ENCODE measurements around the gene WTAP. TPM values are rescaled to one million over a fixed set of nuclear protein-coding genes. Genes with fewer than 3 reads are reported as not detected.

Gene WTAP
- total RNA-seq, 1 experiment from 2014 or later, result 44.7 TPM

DNA sequence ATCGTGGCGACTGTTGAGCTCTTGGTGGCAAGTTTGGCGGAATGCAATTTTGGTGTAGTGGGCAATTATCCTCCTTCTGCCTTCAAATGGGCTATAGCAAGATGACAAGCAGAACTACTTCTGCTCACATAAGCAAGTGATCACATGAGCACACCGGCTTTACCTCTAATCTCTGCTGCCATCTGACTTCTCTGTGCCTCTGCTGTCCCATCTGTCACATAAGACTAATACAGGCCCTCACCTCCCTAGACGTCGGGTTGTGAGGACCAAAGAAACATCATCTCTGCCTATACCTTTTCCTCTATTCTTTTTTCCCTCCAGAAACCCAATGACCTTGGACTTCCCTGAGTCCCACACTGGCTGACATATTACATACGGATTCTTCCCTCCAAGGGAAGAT is 13.3 kb upstream of the WTAP start:
- intact Hi-C loops (cut with micrococcal nuclease; ENCODE audit: unreplicated experiment), result no loop called here
- TF ChIP-seq, protein P1, sequence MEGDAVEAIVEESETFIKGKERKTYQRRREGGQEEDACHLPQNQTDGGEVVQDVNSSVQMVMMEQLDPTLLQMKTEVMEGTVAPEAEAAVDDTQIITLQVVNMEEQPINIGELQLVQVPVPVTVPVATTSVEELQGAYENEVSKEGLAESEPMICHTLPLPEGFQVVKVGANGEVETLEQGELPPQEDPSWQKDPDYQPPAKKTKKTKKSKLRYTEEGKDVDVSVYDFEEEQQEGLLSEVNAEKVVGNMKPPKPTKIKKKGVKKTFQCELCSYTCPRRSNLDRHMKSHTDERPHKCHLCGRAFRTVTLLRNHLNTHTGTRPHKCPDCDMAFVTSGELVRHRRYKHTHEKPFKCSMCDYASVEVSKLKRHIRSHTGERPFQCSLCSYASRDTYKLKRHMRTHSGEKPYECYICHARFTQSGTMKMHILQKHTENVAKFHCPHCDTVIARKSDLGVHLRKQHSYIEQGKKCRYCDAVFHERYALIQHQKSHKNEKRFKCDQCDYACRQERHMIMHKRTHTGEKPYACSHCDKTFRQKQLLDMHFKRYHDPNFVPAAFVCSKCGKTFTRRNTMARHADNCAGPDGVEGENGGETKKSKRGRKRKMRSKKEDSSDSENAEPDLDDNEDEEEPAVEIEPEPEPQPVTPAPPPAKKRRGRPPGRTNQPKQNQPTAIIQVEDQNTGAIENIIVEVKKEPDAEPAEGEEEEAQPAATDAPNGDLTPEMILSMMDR (conservative IDR thresholded peaks at IDR 0.05), result no peak
- no peak for TF ChIP-seq EZH2 (IDR thresholded peaks at IDR 0.05; ENCODE audit: low read depth)
- no peak overlapping the region for H3K4me3 ChIP-seq
- no peaks in the 10 kb centered on the region for H3K9me2 ChIP-seq (ENCODE audit: insufficient read depth)
- peaks cover 10% of the 10 kb centered on the region; the same call in 1 of the 2 replicates for H3F3A ChIP-seq (ENCODE audit: insufficient read depth, low read depth)
- H4K20me1 ChIP-seq (ENCODE audit: insufficient read depth), result no peaks in the 10 kb centered on the region
- no peak overlapping the region for H3K4me2 ChIP-seq
- peaks cover 10% of the 10 kb centered on the region; the same call in 1 of the 2 replicates for H3K4me1 ChIP-seq (replicated peaks; ENCODE audit: insufficient read depth)
- ChIA-PET CTCF (no interaction called here), POLR2A (ENCODE audit: unreplicated experiment) (interaction anchor here (0.5 kb wide), 1 partner anchor 13 kb away, joined by 3 read pairs; the partner anchor contains the start of gene WTAP)
- no peak for DNase-seq
- no peak overlapping the region for H3K27ac ChIP-seq
- BruUV-seq (replicated peaks), result no TSS peak
- H3K36me3 ChIP-seq (ENCODE audit: low read depth), result no peaks in the 10 kb centered on the region
- no peak overlapping the region for H2AFZ ChIP-seq
- H3K79me2 ChIP-seq (ENCODE audit: low read depth), result 0 out of 2 replicates have a peak, but pooled peaks cover 2% of the 10 kb centered on the region
- H3K9me3 ChIP-seq (ENCODE audit: insufficient read depth, low read depth), result no peaks in the 10 kb centered on the region
- no peaks in the 10 kb centered on the region for H3K27me3 ChIP-seq (ENCODE audit: insufficient read depth, low read depth)

DNA sequence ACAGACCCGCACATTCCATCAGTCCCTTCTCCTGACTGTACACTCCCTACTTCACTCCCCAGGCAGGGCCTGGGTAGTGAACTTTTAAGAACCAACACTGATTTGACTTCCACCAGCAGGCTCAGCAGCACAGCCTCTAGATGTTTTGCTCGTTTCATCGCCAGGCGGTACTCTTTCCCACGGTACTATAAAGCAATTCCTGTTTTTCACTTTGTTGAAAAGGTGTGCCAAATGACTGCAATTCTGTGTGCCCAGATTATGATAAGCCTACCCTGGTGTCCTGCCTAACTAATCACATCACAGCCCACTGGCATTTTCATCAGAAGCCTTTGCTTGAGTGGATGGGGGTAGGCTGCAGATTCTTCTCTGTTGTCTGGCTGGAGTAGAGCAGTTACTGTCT is 12.9 kb upstream of the WTAP start:
- BruUV-seq (replicated peaks), result no TSS peak
- Histone ChIP-seq H3K4me1 (replicated peaks; ENCODE audit: insufficient read depth) (peaks cover 10% of the 10 kb centered on the region; the same call in 1 of the 2 replicates), H4K20me1 (ENCODE audit: insufficient read depth) (no peaks in the 10 kb centered on the region), H3K4me2 (no peak overlapping the region), H3K9me2 (ENCODE audit: insufficient read depth) (no peaks in the 10 kb centered on the region), H3K79me2 (ENCODE audit: low read depth) (0 out of 2 replicates have a peak, but pooled peaks cover 2% of the 10 kb centered on the region), H3K4me3 (no peak overlapping the region), H3K27me3 (ENCODE audit: insufficient read depth, low read depth) (no peaks in the 10 kb centered on the region), H3F3A (ENCODE audit: insufficient read depth, low read depth) (peaks cover 10% of the 10 kb centered on the region; the same call in 1 of the 2 replicates), H3K27ac (no peak overlapping the region), H3K9me3 (ENCODE audit: insufficient read depth, low read depth) (no peaks in the 10 kb centered on the region), H2AFZ (no peak overlapping the region), H3K36me3 (ENCODE audit: low read depth) (no peaks in the 10 kb centered on the region)
- TF ChIP-seq, protein P1 (conservative IDR thresholded peaks at IDR 0.05), result no peak
- TF ChIP-seq EZH2 (IDR thresholded peaks at IDR 0.05; ENCODE audit: low read depth), result no peak
- no peak for DNase-seq
- CTCF ChIA-PET, result no interaction called here
- intact Hi-C loops (cut with micrococcal nuclease; ENCODE audit: unreplicated experiment), result no loop called here
- POLR2A ChIA-PET (ENCODE audit: unreplicated experiment), result no interaction called here

DNA sequence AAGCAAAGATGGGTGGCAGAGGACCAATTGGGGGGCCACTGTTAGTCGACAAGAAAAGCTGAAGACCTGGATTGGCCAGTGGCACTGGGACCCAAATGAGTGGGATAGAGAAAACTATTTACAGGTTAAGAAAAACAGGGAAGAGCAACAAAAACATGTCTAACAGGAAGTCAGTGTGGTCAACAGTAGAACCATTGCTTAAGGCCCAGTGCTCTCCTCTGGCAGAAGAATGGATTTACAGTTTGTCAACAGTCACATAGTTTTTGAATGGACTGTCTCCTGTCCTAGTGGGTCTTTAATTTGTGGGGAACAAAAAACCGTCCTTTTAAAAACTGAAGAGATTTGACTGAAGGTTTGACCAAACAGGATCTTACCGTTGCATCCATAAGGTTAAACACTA is 12.1 kb upstream of the WTAP start:
- H3K27me3 ChIP-seq (ENCODE audit: insufficient read depth, low read depth), result no peaks in the 10 kb centered on the region
- H4K20me1 ChIP-seq (ENCODE audit: insufficient read depth), result no peaks in the 10 kb centered on the region
- H3K9me3 ChIP-seq (ENCODE audit: insufficient read depth, low read depth), result no peaks in the 10 kb centered on the region
- H2AFZ ChIP-seq, result no peak overlapping the region
- no peak overlapping the region for H3K4me2 ChIP-seq
- H3K27ac ChIP-seq, result no peak overlapping the region
- no peak overlapping the region for H3K4me3 ChIP-seq
- H3K79me2 ChIP-seq (ENCODE audit: low read depth), result 0 out of 2 replicates have a peak, but pooled peaks cover 3% of the 10 kb centered on the region
- peaks cover 10% of the 10 kb centered on the region; the same call in 1 of the 2 replicates for H3F3A ChIP-seq (ENCODE audit: insufficient read depth, low read depth)
- H3K4me1 ChIP-seq (replicated peaks; ENCODE audit: insufficient read depth), result peaks cover 10% of the 10 kb centered on the region; the same call in 1 of the 2 replicates
- H3K9me2 ChIP-seq (ENCODE audit: insufficient read depth), result no peaks in the 10 kb centered on the region
- BruUV-seq (replicated peaks), result no TSS peak
- no peaks in the 10 kb centered on the region for H3K36me3 ChIP-seq (ENCODE audit: low read depth)
- TF ChIP-seq EZH2 (IDR thresholded peaks at IDR 0.05; ENCODE audit: low read depth), result no peak
- TF ChIP-seq, protein P1 (conservative IDR thresholded peaks at IDR 0.05), result no peak
- CTCF ChIA-PET, result no interaction called here
- POLR2A ChIA-PET (ENCODE audit: unreplicated experiment), result no interaction called here
- DNase-seq, result no peak
- intact Hi-C loops (cut with micrococcal nuclease; ENCODE audit: unreplicated experiment), result no loop called here
